Measurements from ENCODE around the gene TMEM154.

Gene TMEM154

GRCh38 chr4:152715076-152715475, 35.3 kb upstream of the TMEM154 start:
- Histone ChIP-seq H3K36me3 (no peaks in the 10 kb centered on the region), H3K27me3 (no peaks in the 10 kb centered on the region), H3K4me1 (peaks cover 0 to 13% (median 9%) of the 10 kb centered on the region in 10 experiments; a peak in 14 of 20 replicates), H3K4me3 (no peak overlapping the region), H3K9me3 (replicated peaks in 1 of 11) (peaks cover 16 to 35% (median 24%) of the 10 kb centered on the region in 11 experiments), H4K20me1 (no peaks in the 10 kb centered on the region), H3K27ac (no peak overlapping the region), H3K9ac (no peak overlapping the region), H3K4me2 (peak overlapping the region in 4 of 11 experiments; percentile 27 to 58 (median 56); a peak in 3 of 22 replicates)
- TF ChIP-seq Cebpa-rat (IDR thresholded peaks at IDR 0.05) = no peak

GRCh38 chr4:152713951-152714705, 34.3 kb upstream of the TMEM154 start:
- H3K36me3 ChIP-seq = no peaks in the 10 kb centered on the region
- TF ChIP-seq Cebpa-rat (IDR thresholded peaks at IDR 0.05) = no peak
- peaks cover 0 to 13% (median 9%) of the 10 kb centered on the region in 10 experiments; a peak in 14 of 20 replicates for H3K4me1 ChIP-seq
- no peak overlapping the region for H3K9ac ChIP-seq
- H4K20me1 ChIP-seq = no peaks in the 10 kb centered on the region
- H3K9me3 ChIP-seq (replicated peaks in 1 of 11) = peaks cover 16 to 35% (median 24%) of the 10 kb centered on the region in 11 experiments
- peak overlapping the region in 1 of 11 experiments; percentile 31; a peak in 1 of 22 replicates for H3K27ac ChIP-seq
- no peak overlapping the region for H3K4me3 ChIP-seq
- H3K4me2 ChIP-seq = peak overlapping the region in 8 of 11 experiments; percentile 15 to 58 (median 39); a peak in 13 of 22 replicates
- H3K27me3 ChIP-seq = no peaks in the 10 kb centered on the region

GRCh38 chr4:152709675-152710438, 30.1 kb upstream of the TMEM154 start:
- H3K27ac ChIP-seq = no peak overlapping the region
- H3K9ac ChIP-seq = no peak overlapping the region
- H4K20me1 ChIP-seq = no peaks in the 10 kb centered on the region
- H3K9me3 ChIP-seq (replicated peaks in 1 of 11) = peaks cover 13 to 36% (median 19%) of the 10 kb centered on the region in 11 experiments
- no peak for TF ChIP-seq Cebpa-rat (IDR thresholded peaks at IDR 0.05)
- no peak overlapping the region for H3K4me3 ChIP-seq
- no peaks in the 10 kb centered on the region for H3K27me3 ChIP-seq
- H3K4me1 ChIP-seq = peaks cover 0 to 20% (median 14%) of the 10 kb centered on the region in 10 experiments; a peak in 16 of 20 replicates
- H3K4me2 ChIP-seq = no peak overlapping the region
- H3K36me3 ChIP-seq = no peaks in the 10 kb centered on the region

- Histone ChIP-seq H3K4me3 (no peak overlapping the region), H3K27ac (no peak overlapping the region), H3K9ac (no peak overlapping the region), H3K36me3 (no peaks in the 10 kb centered on the region), H3K4me1 (peaks cover 0 to 10% (median 5%) of the 10 kb centered on the region in 10 experiments; a peak in 7 of 20 replicates), H3K9me3 (replicated peaks in 1 of 11) (peaks cover 7 to 36% (median 24%) of the 10 kb centered on the region in 11 experiments), H3K27me3 (no peaks in the 10 kb centered on the region), H4K20me1 (no peaks in the 10 kb centered on the region), H3K4me2 (no peak overlapping the region)
- TF ChIP-seq Cebpa-rat (IDR thresholded peaks at IDR 0.05) = no peak
These were observed 29.0 kb upstream of the TMEM154 start for GRCh38 chr4:152708796-152709195.

GRCh38 chr4:152708361-152708760, 28.6 kb upstream of the TMEM154 start:
- no peaks in the 10 kb centered on the region for H3K36me3 ChIP-seq
- peaks cover 7 to 39% (median 25%) of the 10 kb centered on the region in 11 experiments for H3K9me3 ChIP-seq (replicated peaks in 1 of 11)
- TF ChIP-seq Cebpa-rat (IDR thresholded peaks at IDR 0.05) = no peak
- peaks cover 0 to 9% (median 5%) of the 10 kb centered on the region in 10 experiments; a peak in 6 of 20 replicates for H3K4me1 ChIP-seq
- 0 out of 22 replicates have a peak overlapping the region, but pooled peaks of 1 of the 11 experiments have one; percentile 28 for H3K4me2 ChIP-seq
- no peak overlapping the region for H3K27ac ChIP-seq
- H3K27me3 ChIP-seq = no peaks in the 10 kb centered on the region
- H3K9ac ChIP-seq = no peak overlapping the region
- no peaks in the 10 kb centered on the region for H4K20me1 ChIP-seq
- no peak overlapping the region for H3K4me3 ChIP-seq

- Histone ChIP-seq H3K27ac (no peak overlapping the region), H3K36me3 (no peaks in the 10 kb centered on the region), H3K4me1 (peaks cover 0 to 9% (median 5%) of the 10 kb centered on the region in 10 experiments; a peak in 6 of 20 replicates), H3K4me2 (peak overlapping the region in 7 of 11 experiments; percentile 1 to 28 (median 18); a peak in 5 of 22 replicates), H3K27me3 (no peaks in the 10 kb centered on the region), H3K9me3 (replicated peaks in 1 of 11) (peaks cover 7 to 46% (median 32%) of the 10 kb centered on the region in 11 experiments), H3K9ac (no peak overlapping the region), H4K20me1 (no peaks in the 10 kb centered on the region), H3K4me3 (no peak overlapping the region)
- TF ChIP-seq Cebpa-rat (IDR thresholded peaks at IDR 0.05) = no peak
These were observed 27.8 kb upstream of the TMEM154 start for GRCh38 chr4:152707632-152708031.

- H3K4me2 ChIP-seq = no peak overlapping the region
- H3K36me3 ChIP-seq = no peaks in the 10 kb centered on the region
- H3K27ac ChIP-seq = no peak overlapping the region
- no peak for TF ChIP-seq Cebpa-rat (IDR thresholded peaks at IDR 0.05)
- H3K9me3 ChIP-seq (replicated peaks in 1 of 11) = peaks cover 7 to 52% (median 33%) of the 10 kb centered on the region in 11 experiments
- H3K4me3 ChIP-seq = no peak overlapping the region
- no peaks in the 10 kb centered on the region for H4K20me1 ChIP-seq
- H3K27me3 ChIP-seq = no peaks in the 10 kb centered on the region
- no peak overlapping the region for H3K9ac ChIP-seq
- peaks cover 0 to 9% (median 5%) of the 10 kb centered on the region in 10 experiments; a peak in 6 of 20 replicates for H3K4me1 ChIP-seq
These were observed 26.1 kb upstream of the TMEM154 start for GRCh38 chr4:152705903-152706302.

GRCh38 chr4:152704788-152705187, 25.0 kb upstream of the TMEM154 start:
- Histone ChIP-seq H3K4me1 (peaks cover 0 to 9% (median 5%) of the 10 kb centered on the region in 10 experiments; a peak in 6 of 20 replicates), H3K27ac (no peak overlapping the region), H3K27me3 (no peaks in the 10 kb centered on the region), H4K20me1 (no peaks in the 10 kb centered on the region), H3K9me3 (replicated peaks in 1 of 11) (peaks cover 7 to 52% (median 33%) of the 10 kb centered on the region in 11 experiments), H3K36me3 (no peaks in the 10 kb centered on the region), H3K4me3 (no peak overlapping the region), H3K9ac (no peak overlapping the region), H3K4me2 (no peak overlapping the region)
- TF ChIP-seq Cebpa-rat (IDR thresholded peaks at IDR 0.05) = no peak

- Histone ChIP-seq H3K4me1 (peaks cover 0 to 7% (median 0%) of the 10 kb centered on the region in 10 experiments; a peak in 2 of 20 replicates), H3K27me3 (no peaks in the 10 kb centered on the region), H4K20me1 (no peaks in the 10 kb centered on the region)
These were observed 20.4 kb upstream of the TMEM154 start for GRCh38 chr4:152700151-152700550.

More at GRCh38 chr4:152700151-152700550, 20.4 kb upstream of the TMEM154 start:
- peaks cover 1 to 35% (median 24%) of the 10 kb centered on the region in 11 experiments; a peak in 21 of 22 replicates for H3K9me3 ChIP-seq (replicated peaks in 1 of 11)
- TF ChIP-seq Cebpa-rat (IDR thresholded peaks at IDR 0.05) = no peak
- no peak overlapping the region for H3K27ac ChIP-seq
- no peak overlapping the region for H3K4me2 ChIP-seq
- H3K4me3 ChIP-seq = no peak overlapping the region
- no peak overlapping the region for H3K9ac ChIP-seq
- no peaks in the 10 kb centered on the region for H3K36me3 ChIP-seq

All from BLaER1 treated with 17β-estradiol and CSF1 and Interleukin-3, amounts not matched to agents 10 nM and 100 nM (cell line).